Prostate gland (tissue), 2 donors: ENCODE measurements around the gene SP7. TPM values are rescaled to one million over a fixed set of nuclear protein-coding genes. Genes with fewer than 3 reads are reported as not detected.

Experiments used
- total RNA-seq, 2 donors: library from RNA; depleted of rRNA; stranded (reverse); fragments of >200 nt; gene quantifications; one replicate each; pipeline ENCODE4 v1.1.0, GENCODE V29; 2016

SP7 gene
- total RNA-seq, 2 donors from 2014 or later: not detected

Other genes with a start within 250 kb of the SP7 start
- gene IGFBP6, start 238.7 kb downstream of the SP7 start, total RNA-seq: 100 to 1,000 TPM; 189 to 532 TPM
- under 1 TPM; 0.14 to 0.28 TPM for gene SOAT2, start 232.9 kb downstream of the SP7 start, total RNA-seq
- 10 to 100 TPM; 17.0 to 19.1 TPM for gene ZNF740, start 155.6 kb downstream of the SP7 start, total RNA-seq
- 10 to 100 TPM; 30.8 to 92.5 TPM for gene CSAD, start 155.4 kb downstream of the SP7 start, total RNA-seq
- 1 to 10 TPM; 1.2 to 1.7 TPM for gene ITGB7, start 129.1 kb downstream of the SP7 start, total RNA-seq
- 10 to 100 TPM; 28.9 to 30.4 TPM for gene RARG, start 104.1 kb downstream of the SP7 start, total RNA-seq
- 1 to 10 TPM in 1 of 2 donors, under 1 TPM in 1; 0.55 to 6.1 TPM for gene ESPL1, start 68.1 kb downstream of the SP7 start, total RNA-seq
- 100 to 1,000 TPM; 552 to 673 TPM for gene PFDN5, start 40.8 kb downstream of the SP7 start, total RNA-seq
- gene MYG1, start 36.7 kb downstream of the SP7 start, total RNA-seq: 10 to 100 TPM; 48.1 to 75.4 TPM
- gene AAAS, start 14.7 kb downstream of the SP7 start, total RNA-seq: 10 to 100 TPM; 50.7 to 79.3 TPM
- 10 to 100 TPM; 60.1 to 84.5 TPM for gene SP1, start 43.8 kb upstream of the SP7 start, total RNA-seq
- gene AMHR2, start 87.5 kb upstream of the SP7 start, total RNA-seq: 10 to 100 TPM in 1 of 2 donors, not detected in 1; 44.5 TPM
- gene PRR13, start 105.4 kb upstream of the SP7 start, total RNA-seq: 100 to 1,000 TPM in 1 of 2 donors, 10 to 100 TPM in 1; 98.8 to 104 TPM
- 100 to 1,000 TPM; 322 to 534 TPM for gene PCBP2, start 115.7 kb upstream of the SP7 start, total RNA-seq
- gene MAP3K12, start 163.1 kb upstream of the SP7 start, total RNA-seq: 10 to 100 TPM in 1 of 2 donors, 1 to 10 TPM in 1; 4.3 to 30.9 TPM
- 10 to 100 TPM; 23.4 to 45.7 TPM for gene TARBP2, start 164.9 kb upstream of the SP7 start, total RNA-seq
- gene NPFF, start 171.1 kb upstream of the SP7 start, total RNA-seq: not detected